ENCODE measurements around the gene IFIT1.
"Not testable (repeated sequence)": the region's sequence is repeated elsewhere in the genome, so short reads cannot be mapped to it uniquely, and the experiment has no call there.

IFIT1 gene

DNA sequence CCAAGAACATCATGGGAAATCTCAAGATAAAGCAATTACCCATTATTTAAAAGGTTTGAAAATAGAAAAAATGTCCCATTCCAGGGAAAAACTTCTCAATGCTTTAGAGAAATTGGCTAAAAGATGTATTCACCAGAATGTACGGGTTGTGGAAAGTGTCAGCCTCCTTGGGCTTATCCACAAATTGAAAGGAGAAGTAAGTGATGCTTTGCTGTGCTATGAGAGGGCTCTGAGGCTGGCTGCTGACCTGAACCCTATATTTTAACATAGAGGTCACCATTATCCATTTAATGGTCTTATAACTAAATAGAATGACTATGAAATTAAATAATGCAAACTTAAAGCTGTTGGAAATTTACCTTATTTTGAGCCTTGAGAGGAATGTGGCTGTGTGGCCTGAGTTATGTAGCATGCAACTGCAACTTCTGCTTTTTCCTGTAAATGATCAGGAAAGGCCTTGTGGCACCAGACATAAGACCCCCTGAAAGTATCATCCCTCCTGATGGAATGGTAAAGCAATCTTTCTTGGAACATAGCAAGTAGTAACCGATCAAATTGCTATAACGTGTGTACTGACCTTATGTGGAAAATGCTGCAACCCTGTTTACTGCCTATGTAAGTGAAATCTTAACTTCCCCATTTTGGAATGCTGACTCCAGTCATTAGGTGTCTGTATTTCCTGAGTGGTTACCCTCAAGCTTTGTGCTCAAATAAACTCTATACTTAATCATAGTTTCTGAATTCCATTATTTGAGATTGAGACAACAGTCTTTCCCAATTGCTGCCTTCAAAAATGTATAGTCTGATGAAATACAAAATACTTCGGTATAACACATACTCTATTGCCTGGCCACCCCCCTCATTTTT, 7.7 kb upstream of the IFIT1 start:
- TF ChIP-seq CTCF (conservative IDR thresholded peaks at IDR 0.05; ENCODE audit: low read depth), result no peak
- ChIA-PET CTCF (interaction anchor here (0.6 to 1.0 kb wide), 2 partner anchors 15 kb away, joined by 3 to 4 read pairs; no protein-coding TSS in a partner anchor), POLR2A (ENCODE audit: low non-redundant PET) (no interaction called here)
- H3K27ac ChIP-seq, result no peak overlapping the region
- no peak for DNase-seq (ENCODE audit: low spot score)

- H3K27ac ChIP-seq, result no peak overlapping the region
- ChIA-PET CTCF (interaction anchor here (0.6 to 1.6 kb wide), 7 partner anchors 19 to 700 kb away, joined by 3 to 5 read pairs (median 4); no protein-coding TSS in a partner anchor), POLR2A (ENCODE audit: low non-redundant PET) (interaction anchor here (0.7 kb wide), 1 partner anchor 125 kb away, joined by 3 read pairs; no protein-coding TSS in a partner anchor)
- TF ChIP-seq CTCF (conservative IDR thresholded peaks at IDR 0.05; ENCODE audit: low read depth), result no peak
- DNase-seq (ENCODE audit: low spot score), result no peak
Measured at GRCh38 chr10:89388806-89389205, 3.6 kb upstream of the IFIT1 start.

- ChIA-PET POLR2A (ENCODE audit: low non-redundant PET) (no interaction called here), CTCF (interaction anchor here (0.6 to 1.1 kb wide), 6 partner anchors 20 to 700 kb away, joined by 3 to 5 read pairs (median 4); no protein-coding TSS in a partner anchor)
- DNase-seq (ENCODE audit: low spot score), result peak; percentile 45
- no peak overlapping the region for H3K27ac ChIP-seq
- peak; percentile 46 for TF ChIP-seq CTCF (conservative IDR thresholded peaks at IDR 0.05; ENCODE audit: low read depth)
Measured at GRCh38 chr10:89389254-89389653, 3.2 kb upstream of the IFIT1 start.

DNA sequence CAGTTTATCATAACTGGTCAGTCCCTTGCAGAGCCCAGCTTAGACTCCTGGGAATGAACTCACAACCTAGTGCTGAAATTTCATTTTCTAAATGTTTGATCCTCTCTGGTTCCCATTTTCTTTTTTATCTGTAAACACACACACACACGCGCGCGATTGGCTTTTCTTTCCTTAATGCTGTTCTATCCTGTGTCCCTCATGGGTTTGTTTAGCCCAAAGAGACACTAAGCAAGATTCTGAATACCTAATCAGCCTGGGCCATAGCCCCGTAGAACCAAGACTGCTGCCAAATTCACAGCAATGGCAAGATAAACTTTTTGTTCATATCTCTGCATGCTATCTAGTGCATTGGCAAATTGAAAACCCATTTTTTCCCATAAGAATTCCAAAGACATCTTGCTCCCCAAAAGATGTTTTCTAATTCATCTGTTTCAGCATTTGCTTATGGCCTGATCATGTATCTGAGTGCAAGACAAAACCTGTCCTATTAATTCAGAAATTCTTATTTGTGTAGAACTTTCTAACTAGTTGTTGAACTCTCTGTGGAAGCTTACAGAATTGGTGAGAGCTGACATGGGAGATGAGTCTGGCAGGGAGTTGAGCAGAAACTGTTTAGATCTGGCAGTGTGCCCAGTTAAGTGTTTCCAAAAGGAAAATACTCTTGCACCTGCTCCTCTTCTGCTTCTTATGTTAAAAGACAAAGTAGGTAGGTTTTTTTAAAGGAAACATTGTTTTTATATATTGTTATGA, 1.8 kb upstream of the IFIT1 start:
- no peak for DNase-seq (ENCODE audit: low spot score)
- no peak for TF ChIP-seq CTCF (conservative IDR thresholded peaks at IDR 0.05; ENCODE audit: low read depth)
- ChIA-PET CTCF (no interaction called here), POLR2A (ENCODE audit: low non-redundant PET) (no interaction called here)
- H3K27ac ChIP-seq, result peak overlapping the region; percentile 57; the same call in 1 of the 2 replicates

DNA sequence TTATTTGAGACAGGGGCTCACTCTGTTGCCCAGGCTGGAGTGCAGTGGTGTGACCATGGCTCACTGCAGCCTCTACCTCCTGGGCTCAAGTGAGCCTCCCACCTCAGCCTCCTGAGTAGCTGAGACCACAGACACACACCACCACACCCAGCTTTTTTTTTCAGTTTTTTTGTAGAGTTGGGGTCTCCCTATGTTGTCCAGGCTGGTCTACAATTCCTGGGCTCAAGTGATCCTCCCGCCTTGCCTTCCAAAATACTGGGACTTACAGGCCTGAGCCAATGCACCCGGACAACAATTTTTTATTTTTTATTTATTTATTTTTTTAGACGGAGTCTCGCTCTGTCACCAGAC, 1.2 kb upstream of the IFIT1 start:
- H3K27ac ChIP-seq, result peak overlapping the region; percentile 57
- CTCF ChIA-PET; DNase-seq (ENCODE audit: low spot score); POLR2A ChIA-PET (ENCODE audit: low non-redundant PET): not testable (repeated sequence)

- H3K27ac ChIP-seq, result peak overlapping the region; percentile 72
- peak; percentile 27 for DNase-seq (ENCODE audit: low spot score)
- ChIA-PET POLR2A (ENCODE audit: low non-redundant PET) (interaction anchor here (0.6 to 0.7 kb wide), 2 partner anchors 13 to 322 kb away, joined by 3 to 7 read pairs; no protein-coding TSS in a partner anchor), CTCF (interaction anchor here (0.7 kb wide), 1 partner anchor 12 kb away, joined by 4 read pairs; no protein-coding TSS in a partner anchor)
- TF ChIP-seq CTCF (conservative IDR thresholded peaks at IDR 0.05; ENCODE audit: low read depth), result no peak
Measured at GRCh38 chr10:89392974-89393373, 551 bp downstream of the IFIT1 start.
